ENCODE data around the gene EVA1A.

GRCh38 chr2:75533135-75533534 is 27.6 kb downstream of the EVA1A start:
- TF ChIP-seq EZH2phosphoT487 (IDR thresholded peaks at IDR 0.05; ENCODE audit: borderline replicate concordance, low read depth, low read length) (no peak), CTCF (conservative IDR thresholded peaks at IDR 0.05; ENCODE audit: low read length) (no peak)
